GM19239 (cell line): Measurements from ENCODE around the gene RAB6B.

Source experiments
- DNase-seq: peaks from one replicate; pipeline ENCODE4 v3.0.0; 2011; ENCODE audit warnings: low spot score; ENCODE audit not compliant: insufficient read length
- FAIRE-seq: peaks from 2 replicates; lab custom pipeline; 2011; peaks lifted over from hg19 to GRCh38; lab: Jason Lieb, UNC

The RAB6B gene

GRCh38 chr3:133840055-133840737, 55.5 kb downstream of the RAB6B start:
- no peak for FAIRE-seq

GRCh38 chr3:133838916-133839800, 56.5 kb downstream of the RAB6B start:
- FAIRE-seq (no peak), DNase-seq (no peak)

More at GRCh38 chr3:133840055-133840737, 55.5 kb downstream of the RAB6B start:
- no peak for DNase-seq

DNA sequence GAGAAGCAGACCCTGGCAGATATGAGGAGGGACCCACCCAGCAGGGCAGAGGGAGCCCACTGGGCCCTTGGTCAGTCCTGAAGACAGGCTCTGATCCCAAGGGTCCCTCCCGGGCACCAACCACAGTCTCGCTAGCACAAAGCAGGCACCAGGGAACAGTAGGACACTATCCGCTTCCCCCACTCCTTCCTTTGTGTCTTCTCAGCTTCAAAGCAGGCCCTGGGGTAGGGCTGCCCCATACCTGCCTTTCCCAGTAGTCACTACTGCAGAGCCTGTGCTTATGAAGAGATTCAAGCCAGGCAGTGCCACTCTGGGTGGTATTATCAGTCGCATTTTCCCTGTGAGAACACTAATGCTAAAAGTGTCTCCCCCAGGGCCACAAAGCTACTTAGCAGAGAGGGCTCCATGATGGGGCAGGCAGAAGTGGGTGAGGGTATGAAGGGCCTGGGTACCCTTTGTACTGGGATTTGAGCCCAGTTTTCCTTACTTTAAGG, 57.3 kb downstream of the RAB6B start:
- FAIRE-seq (no peak), DNase-seq (no peak)

DNA sequence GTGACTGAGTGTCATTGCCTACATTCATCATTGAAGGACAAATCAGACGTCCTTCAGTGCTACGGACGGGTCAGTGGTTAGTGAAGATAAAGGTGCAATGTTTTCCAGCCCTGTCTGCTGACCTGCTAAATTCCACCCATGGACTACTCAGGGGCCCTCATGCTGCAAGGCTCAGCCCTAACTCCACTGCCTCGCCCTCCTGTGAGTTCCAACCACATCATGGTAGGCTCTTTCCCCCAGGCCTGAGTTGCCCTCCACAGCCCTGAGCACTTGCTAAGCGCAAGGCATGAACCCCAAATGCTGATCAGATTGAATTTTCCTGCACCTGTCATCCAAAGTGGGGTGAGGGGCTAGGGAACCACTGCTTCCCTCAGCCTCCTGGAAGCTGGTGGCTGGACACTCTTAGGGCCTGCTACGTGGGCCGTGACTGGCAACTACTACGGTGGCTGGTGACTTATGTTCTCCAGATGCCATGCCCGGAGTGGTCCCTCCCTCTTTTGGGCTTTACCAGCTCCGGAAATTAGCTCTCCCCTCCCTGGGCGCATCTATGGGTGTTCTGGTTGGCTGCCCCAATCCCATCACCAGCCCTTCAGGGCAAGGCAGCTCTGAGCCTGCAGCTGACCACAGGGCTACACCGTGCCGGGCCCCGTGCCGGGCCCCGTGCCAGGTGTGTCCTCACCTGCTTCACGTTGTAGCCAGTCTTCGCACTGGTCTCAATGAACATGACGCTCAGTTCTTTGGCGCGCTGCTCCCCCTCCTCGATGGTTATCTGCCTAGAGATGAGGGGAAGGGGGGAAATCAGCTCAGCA, 58.0 kb downstream of the RAB6B start:
- DNase-seq (no peak), FAIRE-seq (no peak)

- no peak for FAIRE-seq
- no peak for DNase-seq
These were observed 59.1 kb downstream of the RAB6B start for GRCh38 chr3:133836497-133837158.

- no peak for FAIRE-seq
- no peak for DNase-seq
These were observed 59.7 kb downstream of the RAB6B start for GRCh38 chr3:133835961-133836360.

DNA sequence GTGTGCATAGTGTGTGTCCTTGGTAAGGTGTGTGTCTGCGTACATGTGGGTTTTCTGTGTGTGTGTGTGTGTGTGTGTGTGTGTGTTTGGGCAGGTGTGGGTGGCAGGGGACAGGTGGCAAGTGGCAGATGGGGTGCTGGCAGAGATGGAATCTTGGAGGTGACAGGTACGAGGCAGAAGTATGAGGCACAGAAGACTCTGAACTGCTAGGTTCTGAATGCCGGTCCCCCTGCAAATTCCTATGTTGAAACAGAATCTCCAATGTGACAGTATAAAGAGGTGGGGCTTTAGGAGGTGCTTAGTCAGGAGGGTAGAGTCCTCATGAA, 60.3 kb downstream of the RAB6B start:
- FAIRE-seq (no peak), DNase-seq (no peak)

GRCh38 chr3:133834621-133835417, 60.9 kb downstream of the RAB6B start:
- FAIRE-seq: no peak
- no peak for DNase-seq

- DNase-seq: no peak
These were observed 61.6 kb downstream of the RAB6B start for GRCh38 chr3:133833880-133834620.

GRCh38 chr3:133833267-133833666, 62.4 kb downstream of the RAB6B start:
- FAIRE-seq (no peak), DNase-seq (no peak)

More at GRCh38 chr3:133833880-133834620, 61.6 kb downstream of the RAB6B start:
- no peak for FAIRE-seq

GRCh38 chr3:133832802-133833144, 62.9 kb downstream of the RAB6B start:
- FAIRE-seq: no peak
- DNase-seq: no peak

- FAIRE-seq (no peak), DNase-seq (no peak)
These were observed 63.5 kb downstream of the RAB6B start for GRCh38 chr3:133831966-133832801.

DNA sequence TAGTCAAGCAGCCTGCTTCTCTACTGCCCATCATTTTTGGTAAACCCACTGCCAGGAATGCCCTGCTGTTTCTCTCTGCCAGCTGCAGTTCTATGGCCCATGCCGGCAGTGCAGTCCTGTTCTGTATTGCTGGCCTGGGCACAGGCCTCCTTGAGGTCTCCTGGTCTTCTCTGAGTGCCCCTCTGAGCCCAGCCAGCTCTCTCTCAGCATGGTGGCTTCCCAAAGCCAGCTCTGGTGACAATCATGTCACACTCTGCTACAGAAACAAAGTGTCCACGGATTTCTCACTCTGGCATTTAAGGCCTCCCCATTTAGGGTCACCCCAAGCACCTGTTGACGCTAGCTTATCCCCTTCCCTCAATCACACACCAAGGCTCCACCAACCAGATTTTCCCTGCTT, 65.6 kb downstream of the RAB6B start:
- no peak for DNase-seq
- FAIRE-seq: no peak

GRCh38 chr3:133829310-133829707, 66.4 kb downstream of the RAB6B start:
- FAIRE-seq (no peak), DNase-seq (no peak)

DNA sequence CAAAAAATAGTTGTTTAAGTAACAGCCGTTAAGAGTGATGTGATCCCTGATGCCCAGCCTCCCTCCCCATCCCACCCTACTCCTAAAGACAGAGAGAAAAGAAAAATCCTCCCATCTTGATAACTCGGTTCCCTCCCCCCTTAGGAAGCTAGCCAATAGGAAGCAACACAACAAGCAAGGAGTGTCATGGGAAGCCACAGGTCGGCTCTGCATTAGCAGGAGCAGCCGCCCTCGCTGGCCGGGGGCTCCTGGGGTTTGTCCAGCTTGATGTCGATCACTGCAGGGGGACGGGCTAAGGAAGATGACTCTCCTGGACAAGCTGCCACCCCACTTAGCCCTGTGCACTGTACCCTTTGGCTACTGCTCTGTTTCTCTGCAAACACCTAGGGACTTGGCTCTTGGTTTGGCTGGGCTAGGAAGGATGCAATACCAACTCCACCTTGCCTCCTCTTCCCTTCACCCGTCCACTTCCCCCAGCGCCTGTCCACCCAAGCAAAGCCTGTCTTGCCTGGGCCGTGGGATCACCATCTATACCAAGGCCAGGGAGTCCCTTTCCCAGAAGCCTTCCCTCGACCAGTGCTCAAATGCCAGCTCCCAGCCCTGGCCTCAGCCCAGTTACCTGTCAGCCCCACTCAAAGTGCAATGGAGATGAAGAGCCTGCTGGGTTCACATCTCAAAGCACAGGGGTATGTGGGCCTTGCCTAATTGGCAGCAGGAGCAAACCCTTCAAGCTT, 66.9 kb downstream of the RAB6B start:
- DNase-seq (no peak), FAIRE-seq (no peak)

GRCh38 chr3:133827684-133828083, 68.0 kb downstream of the RAB6B start:
- no peak for DNase-seq
- FAIRE-seq: no peak

- DNase-seq: no peak
- no peak for FAIRE-seq
These were observed 68.5 kb downstream of the RAB6B start for GRCh38 chr3:133827136-133827535.
